Ascending aorta (tissue), 2 donors: Measurements from ENCODE around the gene PHAF1. TPM values are rescaled to one million over a fixed set of nuclear protein-coding genes. Genes with fewer than 3 reads are reported as not detected.

Experiments
- DNase-seq, 2 donors: peaks; one replicate each; pipeline ENCODE4 v3.0.0-alpha.2; 2019; ENCODE audit warnings: low spot score in 2 of 2
- H3K27ac ChIP-seq, 2 donors: fragments of 200-600 bp; sonication (generic); one replicate each; pipeline ENCODE4 v1.5.1; 2016 to 2017; ENCODE audit warnings: mild to moderate bottlenecking in 1 of 2
- H3K27me3 ChIP-seq: fragments of 200-600 bp; sonication (generic); one replicate; pipeline ENCODE4 v1.5.1; 2017
- H3K36me3 ChIP-seq, 2 donors: fragments of 200-600 bp; sonication (generic); one replicate each; pipeline ENCODE4 v1.5.1; 2016
- H3K4me1 ChIP-seq, 2 donors: fragments of 200-600 bp; sonication (generic); one replicate each; pipeline ENCODE4 v1.5.1; 2016 to 2017; ENCODE audit warnings: mild to moderate bottlenecking in 1 of 2
- H3K4me3 ChIP-seq, 2 donors: fragments of 200-600 bp; sonication (generic); one replicate each; pipeline ENCODE4 v1.5.1; 2016 to 2017; ENCODE audit warnings: mild to moderate bottlenecking in 1 of 2
- H3K9me3 ChIP-seq, 2 donors: fragments of 200-600 bp; sonication (generic); one replicate each; pipeline ENCODE4 v1.5.1; 2016
- CTCF ChIP-seq, 3 experiments: fragments of 200-600 bp in 2 of 3; fragments of 450-650 bp in 1 of 3; sonication (generic) in 2 of 3; IDR thresholded peaks; one replicate each; pipeline ENCODE4 v1.5.1; 2016 to 2019; ENCODE audit warnings: antibody characterized with exemption in 3 of 3, mild to moderate bottlenecking in 1 of 3, moderate library complexity in 1 of 3
- intact Hi-C: fragments of 100-400 bp; cut with DNase I; formaldehyde crosslinking; loops from one replicate; pipeline ENCODE4 v1.15.1; 2023
- total RNA-seq: library from RNA; depleted of rRNA; stranded (reverse); fragments of >200 nt; gene quantifications from one replicate; pipeline ENCODE4 v1.1.0, GENCODE V29; 2016

PHAF1 gene
- total RNA-seq, 1 donor from 2014 or later, result 4.5 TPM

GRCh38 chr16:67146523-67147357 is 37.0 kb downstream of the PHAF1 start:
- TF ChIP-seq CTCF (IDR thresholded peaks at IDR 0.05), result no peak
- DNase-seq, result no peak
- no peaks in the 10 kb centered on the region for H3K27me3 ChIP-seq
- no peak overlapping the region for H3K27ac ChIP-seq
- no peak overlapping the region for H3K4me3 ChIP-seq
- peaks cover 37 to 59% of the 10 kb centered on the region in 2 donors for H3K36me3 ChIP-seq
- peaks cover 6 to 8% of the 10 kb centered on the region in 2 donors for H3K4me1 ChIP-seq
- H3K9me3 ChIP-seq, result no peaks in the 10 kb centered on the region
- intact Hi-C loops, result no loop called here

GRCh38 chr16:67147437-67148140 is 37.8 kb downstream of the PHAF1 start:
- H3K36me3 ChIP-seq, result peaks cover 29 to 51% of the 10 kb centered on the region in 2 donors
- intact Hi-C loops, result no loop called here

GRCh38 chr16:67148221-67148620 is 38.5 kb downstream of the PHAF1 start:
- no peaks in the 10 kb centered on the region for H3K9me3 ChIP-seq
- H3K27ac ChIP-seq, result no peak overlapping the region
- peaks cover 29 to 44% of the 10 kb centered on the region in 2 donors for H3K36me3 ChIP-seq
- no peak for DNase-seq
- intact Hi-C loops, result no loop called here
- H3K27me3 ChIP-seq, result no peaks in the 10 kb centered on the region
- H3K4me3 ChIP-seq, result no peak overlapping the region
- H3K4me1 ChIP-seq, result peaks cover 6 to 8% of the 10 kb centered on the region in 2 donors
- no peak for TF ChIP-seq CTCF (IDR thresholded peaks at IDR 0.05)

More at GRCh38 chr16:67147437-67148140, 37.8 kb downstream of the PHAF1 start:
- Histone ChIP-seq H3K4me3 (no peak overlapping the region), H3K4me1 (peaks cover 6 to 8% of the 10 kb centered on the region in 2 donors), H3K27me3 (no peaks in the 10 kb centered on the region), H3K27ac (no peak overlapping the region), H3K9me3 (no peaks in the 10 kb centered on the region)
- no peak for TF ChIP-seq CTCF (IDR thresholded peaks at IDR 0.05)
- no peak for DNase-seq

GRCh38 chr16:67148656-67149275 is 39.0 kb downstream of the PHAF1 start:
- H3K9me3 ChIP-seq, result no peaks in the 10 kb centered on the region

More at GRCh38 chr16:67148656-67149275, 39.0 kb downstream of the PHAF1 start:
- H3K4me3 ChIP-seq, result no peak overlapping the region
- no peaks in the 10 kb centered on the region for H3K27me3 ChIP-seq
- no peak for TF ChIP-seq CTCF (IDR thresholded peaks at IDR 0.05)
- DNase-seq, result no peak
- peaks cover 25 to 39% of the 10 kb centered on the region in 2 donors for H3K36me3 ChIP-seq
- H3K4me1 ChIP-seq, result peaks cover 6 to 8% of the 10 kb centered on the region in 2 donors
- intact Hi-C loops, result no loop called here
- H3K27ac ChIP-seq, result no peak overlapping the region
